Esophagus muscularis mucosa (tissue), 4 donors: ENCODE results near the gene GRB14. TPM values are rescaled to one million over a fixed set of nuclear protein-coding genes. Genes with fewer than 3 reads are reported as not detected.
A peak's percentile ranks its signal among the peaks of the same experiment; 100 is the strongest.
"Not testable (repeated sequence)": the region's sequence is repeated elsewhere in the genome, so short reads cannot be mapped to it uniquely, and the experiment has no call there.

Experiments used
- DNase-seq: peaks from one replicate; pipeline ENCODE4 v3.0.0-alpha.2; 2017; ENCODE audit errors: extremely low spot score
- H3K27ac ChIP-seq, 4 donors: fragments of 200-600 bp; sonication (generic); replicated peaks in 1 of 4; 1 replicate in 3 of 4; 2 replicates in 1 of 4; pipeline ENCODE4 v1.5.1; 2016 to 2019; ENCODE audit warnings: mild to moderate bottlenecking in 1 of 4
- H3K27me3 ChIP-seq, 4 donors: fragments of 200-600 bp; sonication (generic); one replicate each; pipeline versions ENCODE4 v1.5.1 to v1.6.0; 2016 to 2019
- H3K36me3 ChIP-seq, 4 donors: fragments of 200-600 bp; sonication (generic); one replicate each; pipeline ENCODE4 v1.5.1; 2016 to 2019
- H3K4me1 ChIP-seq, 4 donors: fragments of 200-600 bp; sonication (generic); one replicate each; pipeline ENCODE4 v1.5.1; 2016 to 2019
- H3K4me3 ChIP-seq, 4 donors: fragments of 200-600 bp; sonication (generic); 1 replicate in 2 of 4; 2 replicates in 2 of 4; pipeline ENCODE4 v1.5.1; 2016 to 2019; ENCODE audit warnings: mild to moderate bottlenecking in 4 of 4, moderate library complexity in 1 of 4
- H3K9me3 ChIP-seq, 4 donors: fragments of 200-600 bp; sonication (generic); 1 replicate in 3 of 4; 2 replicates in 1 of 4; pipeline ENCODE4 v1.5.1; 2016 to 2019
- CTCF ChIP-seq, 3 experiments: fragments of 200-600 bp in 2 of 3; fragments of 450-650 bp in 1 of 3; sonication (generic) in 2 of 3; IDR thresholded peaks; one replicate each; pipeline ENCODE4 v1.5.1; 2017 to 2019; ENCODE audit warnings: antibody characterized with exemption in 3 of 3, mild to moderate bottlenecking in 2 of 3, moderate library complexity in 1 of 3
- EP300 ChIP-seq: sonication (generic); formaldehyde crosslinking; IDR thresholded peaks from one replicate; pipeline ENCODE4 v1.6.1; 2017; ENCODE audit warnings: antibody characterized with exemption
- POLR2A ChIP-seq: fragments of 450-650 bp; IDR thresholded peaks from one replicate; pipeline ENCODE4 v1.6.1; 2017; ENCODE audit warnings: antibody characterized with exemption, moderate library complexity, mild to moderate bottlenecking, low read depth
- POLR2AphosphoS5 ChIP-seq, 2 donors: sonication (generic); formaldehyde crosslinking; IDR thresholded peaks; one replicate each; pipeline ENCODE4 v1.6.1; 2017; ENCODE audit warnings: antibody characterized with exemption in 2 of 2
- WGBS: methylation state at CpG from one replicate; pipeline ENCODE4 v1.1.5; 2018; 5-methylcytosine and 5-hydroxymethylcytosine counted together
- intact Hi-C: fragments of 100-400 bp; cut with DNase I; formaldehyde crosslinking; loops from one replicate; pipeline ENCODE4 v1.15.1; 2023
- total RNA-seq, 4 donors: library from RNA; depleted of rRNA; stranded (reverse); fragments of >200 nt; gene quantifications; one replicate each; pipeline versions ENCODE4 v1.1.0 to v1.2.1, GENCODE V29; 2016

Gene GRB14
- total RNA-seq, 4 donors from 2014 or later: 3.3 to 6.3 (median 4.3) TPM

- DNase-seq: no peak
- Histone ChIP-seq H3K36me3 (no peaks in the 10 kb centered on the region), H3K27me3 (no peaks in the 10 kb centered on the region), H3K9me3 (no peaks in the 10 kb centered on the region), H3K4me3 (peak overlapping the region in 3 of 4 donors; percentile 1 to 22 (median 7)), H3K4me1 (peaks cover 22 to 34% (median 24%) of the 10 kb centered on the region in 4 donors), H3K27ac (no peak overlapping the region)
- TF ChIP-seq EP300: no peak
- TF ChIP-seq CTCF (IDR thresholded peaks at IDR 0.05): peak; percentile 68 to 80 (median 78)
- intact Hi-C loops: loop anchor here (2.0 to 5.0 kb wide), 2 partner anchors 37 to 157 kb away; no protein-coding TSS in a partner anchor
- WGBS: 43% methylated on average over 4 of the region's 4 CpGs
Measured at GRCh38 chr2:164560181-164560792, 61.0 kb downstream of the GRB14 start.

- no peak for DNase-seq
- Histone ChIP-seq H3K9me3 (no peaks in the 10 kb centered on the region), H3K27ac (no peak overlapping the region), H3K36me3 (no peaks in the 10 kb centered on the region), H3K27me3 (no peaks in the 10 kb centered on the region), H3K4me1 (peaks cover 16 to 38% (median 27%) of the 10 kb centered on the region in 4 donors), H3K4me3 (no peak overlapping the region)
- intact Hi-C loops: no loop called here
- WGBS: 36% methylated on average over 2 of the region's 2 CpGs
- TF ChIP-seq POLR2A (no peak), EP300 (no peak), POLR2AphosphoS5 (IDR thresholded peaks at IDR 0.05) (no peak), CTCF (IDR thresholded peaks at IDR 0.05) (no peak)
Measured at GRCh38 chr2:164558450-164558849, 62.8 kb downstream of the GRB14 start.

- 65% methylated on average over 2 of the region's 2 CpGs for WGBS
- Histone ChIP-seq H3K36me3 (no peaks in the 10 kb centered on the region), H3K27me3 (no peaks in the 10 kb centered on the region), H3K27ac (no peak overlapping the region), H3K4me3 (no peak overlapping the region), H3K4me1 (peaks cover 0 to 6% (median 2%) of the 10 kb centered on the region in 4 donors), H3K9me3 (no peaks in the 10 kb centered on the region)
- DNase-seq: no peak
- intact Hi-C loops: no loop called here
- TF ChIP-seq CTCF (IDR thresholded peaks at IDR 0.05) (no peak), POLR2A (no peak), EP300 (no peak), POLR2AphosphoS5 (IDR thresholded peaks at IDR 0.05) (no peak)
Measured at GRCh38 chr2:164554487-164554886, 66.8 kb downstream of the GRB14 start.

- TF ChIP-seq EP300: no peak
- no peak for TF ChIP-seq CTCF (IDR thresholded peaks at IDR 0.05)
- TF ChIP-seq POLR2A: no peak
- TF ChIP-seq POLR2AphosphoS5 (IDR thresholded peaks at IDR 0.05): no peak
- no peak overlapping the region for H3K4me3 ChIP-seq
- H3K4me1 ChIP-seq: peaks cover 0 to 6% (median 2%) of the 10 kb centered on the region in 4 donors
- intact Hi-C loops: no loop called here
- H3K36me3 ChIP-seq: no peaks in the 10 kb centered on the region
- WGBS: 92% methylated on average over 4 of the region's 4 CpGs
- H3K27ac ChIP-seq: no peak overlapping the region
- H3K27me3 ChIP-seq: no peaks in the 10 kb centered on the region
- no peak for DNase-seq
- no peaks in the 10 kb centered on the region for H3K9me3 ChIP-seq
Measured at GRCh38 chr2:164551519-164551918, 69.8 kb downstream of the GRB14 start.

- H3K36me3 ChIP-seq, intact Hi-C loops, H3K4me1 ChIP-seq, H3K27me3 ChIP-seq, DNase-seq, H3K9me3 ChIP-seq, H3K4me3 ChIP-seq, H3K27ac ChIP-seq: not testable (repeated sequence)
- 88% methylated on average over 3 of the region's 3 CpGs for WGBS
Measured at GRCh38 chr2:164549705-164550104, 71.6 kb downstream of the GRB14 start.
